ENCODE data around the gene TIMP3. TPM values are rescaled to one million over a fixed set of nuclear protein-coding genes. Genes with fewer than 3 reads are reported as not detected.

Gene TIMP3
- polyA plus RNA-seq, 1 donor from 2014 or later: 0.72 TPM

DNA sequence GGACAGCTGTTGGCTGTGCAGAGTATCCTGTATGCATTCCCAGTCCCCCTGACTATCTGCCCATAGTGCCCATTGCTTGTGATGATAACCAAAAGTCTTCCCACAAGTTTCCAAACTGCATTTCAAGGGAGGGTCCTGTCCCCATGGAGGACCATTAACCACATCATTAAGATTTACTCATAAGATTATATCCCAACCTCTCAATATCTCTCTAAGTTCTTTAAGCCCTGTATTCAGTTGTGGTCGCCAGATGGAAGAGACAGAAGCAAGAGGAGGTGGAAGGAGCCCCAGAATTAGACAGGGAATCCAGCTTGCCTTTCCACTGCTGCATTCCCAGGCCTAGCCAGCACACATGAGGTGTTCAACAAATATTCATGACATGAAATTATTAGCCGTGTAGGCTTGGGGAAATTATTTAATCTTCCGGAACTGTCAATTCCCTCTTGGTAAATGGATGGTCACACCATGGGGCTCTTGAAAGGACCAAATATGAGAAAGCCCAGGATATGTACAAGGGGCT lies 42.6 kb upstream of the TIMP3 start:
- no peaks in the 10 kb centered on the region for H3K9me3 ChIP-seq (ENCODE audit: low read length)
- H3K4me2 ChIP-seq (ENCODE audit: low read length): no peak overlapping the region
- no peaks in the 10 kb centered on the region for H3F3A ChIP-seq (ENCODE audit: insufficient read depth, low read length, poor library complexity, severe bottlenecking)

GRCh38 chr22:32760396-32760795 lies 41.1 kb upstream of the TIMP3 start:
- no peaks in the 10 kb centered on the region for H3K9me3 ChIP-seq (ENCODE audit: low read length)
- no peak overlapping the region for H3K27ac ChIP-seq (ENCODE audit: low read length)
- H4K20me1 ChIP-seq (ENCODE audit: insufficient read depth): no peaks in the 10 kb centered on the region
- no peaks in the 10 kb centered on the region for H3F3A ChIP-seq (ENCODE audit: insufficient read depth, low read length, poor library complexity, severe bottlenecking)
- no peaks in the 10 kb centered on the region for H3K36me3 ChIP-seq (ENCODE audit: insufficient read depth, low read length)
- H3K9me2 ChIP-seq (ENCODE audit: insufficient read depth, low read length): no peaks in the 10 kb centered on the region
- no peaks in the 10 kb centered on the region for H3K79me2 ChIP-seq (replicated peaks; ENCODE audit: insufficient read depth, low read length)
- no peaks in the 10 kb centered on the region for H3K27me3 ChIP-seq (ENCODE audit: insufficient read depth, low read depth, low read length)
- no peak overlapping the region for H3K4me2 ChIP-seq (ENCODE audit: low read length)
- H3K4me3 ChIP-seq (ENCODE audit: low read length): no peak overlapping the region
- no peak overlapping the region for H3K9ac ChIP-seq (ENCODE audit: low read length)
- H2AFZ ChIP-seq (ENCODE audit: low read depth, low read length): no peak overlapping the region
- TF ChIP-seq RAD21 (conservative IDR thresholded peaks at IDR 0.05): no peak
- no peak for TF ChIP-seq POLR2AphosphoS5 (IDR thresholded peaks at IDR 0.05)
- TF ChIP-seq SMC3 (conservative IDR thresholded peaks at IDR 0.05; ENCODE audit: poor library complexity): no peak
- TF ChIP-seq CTCF (IDR thresholded peaks at IDR 0.05; ENCODE audit: poor library complexity, severe bottlenecking): no peak
- TF ChIP-seq EP300 (conservative IDR thresholded peaks at IDR 0.05; ENCODE audit: poor library complexity, severe bottlenecking): no peak
- TF ChIP-seq TAF1 (IDR thresholded peaks at IDR 0.05; ENCODE audit: low read depth): no peak

More for the DNA sequence above, 42.6 kb upstream of the TIMP3 start:
- Histone ChIP-seq H3K27ac (ENCODE audit: low read length) (no peak overlapping the region), H4K20me1 (ENCODE audit: insufficient read depth) (no peaks in the 10 kb centered on the region), H3K79me2 (replicated peaks; ENCODE audit: insufficient read depth, low read length) (no peaks in the 10 kb centered on the region), H3K36me3 (ENCODE audit: insufficient read depth, low read length) (no peaks in the 10 kb centered on the region), H3K27me3 (ENCODE audit: insufficient read depth, low read depth, low read length) (no peaks in the 10 kb centered on the region), H3K9me2 (ENCODE audit: insufficient read depth, low read length) (no peaks in the 10 kb centered on the region), H3K4me3 (ENCODE audit: low read length) (no peak overlapping the region), H2AFZ (ENCODE audit: low read depth, low read length) (no peak overlapping the region), H3K9ac (ENCODE audit: low read length) (no peak overlapping the region)
- TF ChIP-seq RAD21 (conservative IDR thresholded peaks at IDR 0.05): no peak
- no peak for TF ChIP-seq REST (IDR thresholded peaks at IDR 0.05; ENCODE audit: borderline replicate concordance)
- TF ChIP-seq TAF1 (IDR thresholded peaks at IDR 0.05; ENCODE audit: low read depth): no peak
- no peak for TF ChIP-seq SMC3 (conservative IDR thresholded peaks at IDR 0.05; ENCODE audit: poor library complexity)
- no peak for TF ChIP-seq EZH2 (IDR thresholded peaks at IDR 0.05; ENCODE audit: borderline replicate concordance, insufficient read depth, low read length, poor library complexity, severe bottlenecking)
- TF ChIP-seq POLR2AphosphoS5 (IDR thresholded peaks at IDR 0.05): no peak
- TF ChIP-seq CTCF (IDR thresholded peaks at IDR 0.05; ENCODE audit: poor library complexity, severe bottlenecking): no peak
- no peak for TF ChIP-seq EP300 (conservative IDR thresholded peaks at IDR 0.05; ENCODE audit: poor library complexity, severe bottlenecking)
- TF ChIP-seq MXI1 (conservative IDR thresholded peaks at IDR 0.05; ENCODE audit: poor library complexity, severe bottlenecking): no peak
